Measurements from ENCODE around the gene MLH1. TPM values are rescaled to one million over a fixed set of nuclear protein-coding genes. Genes with fewer than 3 reads are reported as not detected.

Gene MLH1
- total and polyA plus RNA-seq, 7 donors: 9.0 to 60.3 (median 27.2) TPM

GRCh38 chr3:36991923-36992805, 1.2 kb upstream of the MLH1 start:
- Histone ChIP-seq H3K4me1 (peaks cover 0 to 59% (median 52%) of the 10 kb centered on the region in 4 donors), H3K36me3 (peaks cover 0 to 30% (median 2%) of the 10 kb centered on the region in 4 donors), H3K27me3 (no peaks in the 10 kb centered on the region), H3K9me3 (no peaks in the 10 kb centered on the region), H3K4me3 (peak overlapping the region; percentile 50 to 68 (median 63)), H3K27ac (peak overlapping the region; percentile 96 to 98 (median 97))
- 17 to 26% methylated on average over 24 of the region's 24 CpGs for WGBS, 2 donors
- intact Hi-C loops (cut with DNase I): loop anchor here (2.0 kb wide), 1 partner anchor 221 kb away; no protein-coding TSS in a partner anchor
- peak; percentile 71 for DNase-seq
- TF ChIP-seq POLR2A (IDR thresholded peaks at IDR 0.05) (no peak), EP300 (IDR thresholded peaks at IDR 0.05) (no peak), CTCF (IDR thresholded peaks at IDR 0.05) (no peak), POLR2AphosphoS5 (IDR thresholded peaks at IDR 0.05) (no peak)

GRCh38 chr3:36992806-36993325, 452 bp upstream of the MLH1 start, which contains the start of gene EPM2AIP1:
TSS of gene EPM2AIP1 (minus strand) at chr3:36993131. CDS start at chr3:36993077, 54 bp downstream.
- no peaks in the 10 kb centered on the region for H3K9me3 ChIP-seq
- TF ChIP-seq POLR2A (IDR thresholded peaks at IDR 0.05) (peak; percentile 87 to 90), EP300 (IDR thresholded peaks at IDR 0.05) (peak in 1 of 4 donors; percentile 58), CTCF (IDR thresholded peaks at IDR 0.05) (peak in 3 of 4 experiments; percentile 12 to 44 (median 27)), POLR2AphosphoS5 (IDR thresholded peaks at IDR 0.05) (peak; percentile 92 to 98 (median 95))
- peak within 1 kb of the TSS; percentile 62 to 68 (median 64) for H3K4me3 ChIP-seq
- peak; percentile 100 for DNase-seq
- 0% methylated on average over 48 of the region's 48 CpGs for WGBS, 2 donors
- H3K4me1 ChIP-seq: peaks cover 0 to 54% (median 51%) of the 10 kb centered on the region in 4 donors
- peaks cover 0 to 30% (median 4%) of the 10 kb centered on the region in 4 donors for H3K36me3 ChIP-seq
- H3K27me3 ChIP-seq: no peaks in the 10 kb centered on the region
- intact Hi-C loops (cut with DNase I): loop anchor here (2.0 kb wide), 1 partner anchor 220 kb away; no protein-coding TSS in a partner anchor
- peak within 1 kb of the TSS; percentile 96 to 98 (median 97) for H3K27ac ChIP-seq

- intact Hi-C loops (cut with DNase I): no loop called here
- no peak for TF ChIP-seq POLR2A (IDR thresholded peaks at IDR 0.05)
- TF ChIP-seq EP300 (IDR thresholded peaks at IDR 0.05): no peak
- no peak for TF ChIP-seq CTCF (IDR thresholded peaks at IDR 0.05)
- TF ChIP-seq POLR2AphosphoS5 (IDR thresholded peaks at IDR 0.05): no peak
- peaks cover 17 to 93% (median 60%) of the 10 kb centered on the region in 4 donors for H3K36me3 ChIP-seq
These were observed 21.3 kb downstream of the MLH1 start for GRCh38 chr3:37014620-37015019.

GRCh38 chr3:37015642-37016041, 22.3 kb downstream of the MLH1 start:
- H3K36me3 ChIP-seq: peaks cover 18 to 97% (median 66%) of the 10 kb centered on the region in 4 donors
- H3K4me3 ChIP-seq: no peak overlapping the region
- no peak for DNase-seq
- WGBS, 2 donors: 96 to 97% methylated on average over 5 of the region's 5 CpGs
- H3K27ac ChIP-seq: no peak overlapping the region
- no peaks in the 10 kb centered on the region for H3K4me1 ChIP-seq
- no peaks in the 10 kb centered on the region for H3K27me3 ChIP-seq
- intact Hi-C loops (cut with DNase I): no loop called here
- TF ChIP-seq POLR2AphosphoS5 (IDR thresholded peaks at IDR 0.05): no peak
- TF ChIP-seq POLR2A (IDR thresholded peaks at IDR 0.05): no peak
- TF ChIP-seq CTCF (IDR thresholded peaks at IDR 0.05): no peak
- TF ChIP-seq EP300 (IDR thresholded peaks at IDR 0.05): no peak
- H3K9me3 ChIP-seq: no peaks in the 10 kb centered on the region

More at GRCh38 chr3:37014620-37015019, 21.3 kb downstream of the MLH1 start:
- no peaks in the 10 kb centered on the region for H3K9me3 ChIP-seq
- H3K27ac ChIP-seq: no peak overlapping the region
- no peak for DNase-seq
- H3K27me3 ChIP-seq: no peaks in the 10 kb centered on the region
- H3K4me1 ChIP-seq: no peaks in the 10 kb centered on the region
- H3K4me3 ChIP-seq: no peak overlapping the region
- WGBS, 2 donors: 81 to 95% methylated on average over 2 of the region's 2 CpGs

Data from sigmoid colon (tissue), 7 donors.